Effector memory CD4-positive, alpha-beta T cell (primary cell): ENCODE measurements around the gene TBC1D5.
"Not testable (repeated sequence)": the region's sequence is repeated elsewhere in the genome, so short reads cannot be mapped to it uniquely, and the experiment has no call there.

Experiments used
- DNase-seq, 3 donors: peaks; one replicate each; pipeline ENCODE4 v3.0.0-alpha.2; 2020
- H3K27ac ChIP-seq: 2 replicates; pipeline ENCODE4 v1.7.0; 2013; ENCODE audit warnings: mild to moderate bottlenecking, low read length, moderate library complexity; ENCODE audit not compliant: insufficient read depth, poor library complexity, severe bottlenecking
- H3K27me3 ChIP-seq: replicated peaks from 2 replicates; pipeline ENCODE4 v1.7.0; 2013; ENCODE audit warnings: mild to moderate bottlenecking, low read length; ENCODE audit not compliant: insufficient read depth, control insufficient read depth, poor library complexity, severe bottlenecking
- H3K36me3 ChIP-seq: 2 replicates; pipeline ENCODE4 v1.7.0; 2013; ENCODE audit warnings: mild to moderate bottlenecking, low read length, moderate library complexity; ENCODE audit not compliant: control insufficient read depth, insufficient read depth
- H3K4me1 ChIP-seq: 2 replicates; pipeline ENCODE4 v1.7.0; 2013; ENCODE audit warnings: low read length, mild to moderate bottlenecking; ENCODE audit not compliant: control insufficient read depth, insufficient read depth, poor library complexity, severe bottlenecking
- H3K4me3 ChIP-seq: 2 replicates; pipeline ENCODE4 v1.7.0; 2013; ENCODE audit warnings: low read length, low read depth, mild to moderate bottlenecking; ENCODE audit not compliant: insufficient read depth, poor library complexity, severe bottlenecking
- H3K9me3 ChIP-seq: 2 replicates; pipeline ENCODE4 v1.7.0; 2013; ENCODE audit warnings: mild to moderate bottlenecking, low read length, moderate library complexity; ENCODE audit not compliant: control insufficient read depth

The TBC1D5 gene

DNA sequence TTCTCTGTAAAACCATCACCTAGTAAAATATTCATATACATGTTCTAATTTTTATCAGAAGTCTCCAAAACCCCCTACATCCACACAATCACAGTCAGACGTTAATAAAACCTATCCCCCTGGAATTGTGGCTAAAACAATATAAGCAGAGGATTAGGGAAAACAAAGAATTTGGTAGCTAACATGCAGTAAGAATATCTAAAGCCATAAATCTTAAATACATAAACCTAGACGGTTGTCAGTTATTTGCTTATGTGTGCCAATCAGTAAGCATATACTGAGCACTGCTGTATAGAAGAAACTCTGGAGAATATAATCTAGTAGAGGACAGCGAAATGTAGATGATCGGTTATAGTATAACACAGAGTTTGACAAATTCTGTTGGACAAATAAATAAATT, 232.2 kb downstream of the TBC1D5 start:
- Histone ChIP-seq H3K27ac (no peak overlapping the region), H3K36me3 (no peaks in the 10 kb centered on the region), H3K27me3 (no peaks in the 10 kb centered on the region), H3K4me3 (no peak overlapping the region), H3K4me1 (no peaks in the 10 kb centered on the region), H3K9me3 (no peaks in the 10 kb centered on the region)
- no peak for DNase-seq

DNA sequence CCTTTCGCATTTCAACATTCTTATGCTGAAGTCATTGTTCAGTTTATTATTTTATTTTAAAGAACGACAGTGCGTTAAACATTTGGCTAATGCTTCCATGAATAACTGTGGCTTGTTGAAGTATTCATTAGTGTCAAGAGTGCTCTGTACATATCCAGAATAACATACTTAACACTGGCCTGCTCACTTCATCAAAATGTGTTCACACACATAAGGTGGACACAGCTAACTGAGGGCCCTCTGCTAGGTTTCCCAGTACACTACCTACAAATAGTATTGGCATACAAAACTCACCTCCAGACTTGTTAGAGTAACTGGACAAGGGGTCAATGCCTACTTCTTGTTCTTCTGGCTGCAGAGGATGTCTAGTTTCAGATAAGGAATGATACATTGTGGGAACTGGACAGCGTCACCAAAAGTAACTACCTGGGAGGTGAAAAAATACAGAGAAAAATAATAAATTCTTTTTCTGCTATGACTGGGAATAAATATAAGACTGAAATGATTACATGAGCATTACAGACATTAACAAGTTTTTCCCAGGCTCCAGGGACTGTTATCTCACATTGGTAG, 234.2 kb downstream of the TBC1D5 start:
- H3K4me3 ChIP-seq: no peak overlapping the region
- no peaks in the 10 kb centered on the region for H3K4me1 ChIP-seq
- H3K27me3 ChIP-seq: no peaks in the 10 kb centered on the region
- no peaks in the 10 kb centered on the region for H3K36me3 ChIP-seq
- no peaks in the 10 kb centered on the region for H3K9me3 ChIP-seq
- DNase-seq: no peak
- H3K27ac ChIP-seq: no peak overlapping the region

DNA sequence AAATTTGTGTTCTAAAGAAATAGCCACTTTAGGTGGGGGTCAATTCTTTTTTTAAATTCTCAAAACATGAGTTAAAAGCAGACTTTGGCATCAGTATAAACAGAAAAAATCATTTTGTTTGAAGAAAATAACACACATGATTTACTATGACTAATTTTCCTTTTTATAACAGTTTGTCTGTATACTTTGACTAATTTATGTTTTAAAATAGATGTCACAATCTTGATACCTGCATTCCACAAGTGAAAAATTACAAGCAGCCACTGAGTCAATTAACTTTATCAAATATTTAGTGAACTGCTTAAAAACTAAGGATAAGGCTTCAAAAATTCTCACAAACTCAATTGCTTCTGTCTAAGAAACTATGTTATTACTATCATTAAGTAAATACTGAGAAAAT, 235.0 kb downstream of the TBC1D5 start:
- Histone ChIP-seq H3K9me3 (no peaks in the 10 kb centered on the region), H3K4me3 (no peak overlapping the region), H3K27me3 (no peaks in the 10 kb centered on the region), H3K4me1 (no peaks in the 10 kb centered on the region), H3K36me3 (no peaks in the 10 kb centered on the region), H3K27ac (no peak overlapping the region)
- no peak for DNase-seq

DNA sequence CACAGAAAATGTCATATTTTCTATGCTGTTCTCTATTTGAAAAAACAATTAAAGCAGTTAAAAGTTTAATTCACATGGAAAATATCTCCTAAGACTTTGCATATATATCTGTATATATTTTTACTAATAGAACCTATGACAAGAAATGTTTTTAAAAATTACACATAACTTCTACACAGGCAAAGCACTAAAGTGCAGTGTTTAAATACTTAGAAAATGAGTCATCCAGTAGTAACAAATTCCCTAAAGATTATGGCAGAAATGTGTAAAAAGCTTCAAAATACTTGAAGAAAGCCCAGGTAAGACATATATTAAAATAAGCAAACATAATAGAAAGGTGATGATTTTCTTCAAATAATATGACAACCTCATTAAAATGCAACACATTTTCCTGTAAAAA, 236.6 kb downstream of the TBC1D5 start:
- Histone ChIP-seq H3K9me3 (no peaks in the 10 kb centered on the region), H3K27ac (no peak overlapping the region), H3K27me3 (no peaks in the 10 kb centered on the region), H3K4me1 (no peaks in the 10 kb centered on the region), H3K36me3 (no peaks in the 10 kb centered on the region), H3K4me3 (no peak overlapping the region)
- DNase-seq: no peak

DNA sequence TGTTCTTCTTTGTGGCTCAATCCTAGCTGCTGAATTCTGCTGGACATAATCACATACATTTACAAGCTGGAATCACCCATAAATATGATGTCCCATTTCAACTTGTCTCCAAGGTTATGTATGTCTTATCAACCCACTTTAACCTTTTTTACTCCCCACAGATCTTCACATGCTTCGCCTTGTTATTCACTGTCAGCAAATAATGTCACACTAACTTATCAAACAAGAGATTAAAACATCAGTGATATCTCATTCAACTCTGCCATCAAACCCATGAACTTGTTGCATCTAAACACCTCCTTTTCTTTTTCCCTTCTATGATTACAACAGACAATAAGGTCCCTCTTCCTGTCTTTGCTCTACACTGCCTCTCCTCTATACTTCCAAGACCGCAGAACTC, 240.7 kb downstream of the TBC1D5 start:
- Histone ChIP-seq H3K27me3 (no peaks in the 10 kb centered on the region), H3K9me3 (no peaks in the 10 kb centered on the region), H3K36me3 (no peaks in the 10 kb centered on the region), H3K27ac (no peak overlapping the region), H3K4me3 (no peak overlapping the region), H3K4me1 (no peaks in the 10 kb centered on the region)
- no peak for DNase-seq

DNA sequence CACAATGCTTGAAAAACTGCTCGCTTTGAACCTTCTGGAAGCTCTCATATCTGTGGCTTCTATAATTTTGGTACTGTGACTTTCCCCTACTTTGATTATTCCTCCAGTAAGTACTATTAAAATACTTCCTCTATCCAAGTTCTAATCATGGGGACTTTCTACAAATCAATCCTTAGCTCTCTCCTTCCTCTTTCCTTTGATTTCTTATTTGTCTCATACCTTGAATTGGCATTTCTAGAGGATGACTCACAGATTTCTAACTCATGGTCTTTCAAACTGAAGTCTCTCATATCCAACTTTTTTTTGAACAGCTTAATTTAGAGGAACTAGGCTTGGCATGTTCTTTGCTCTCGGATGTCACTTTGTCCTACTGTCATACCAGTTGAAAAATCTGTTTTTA, 241.8 kb downstream of the TBC1D5 start:
- Histone ChIP-seq H3K9me3 (no peaks in the 10 kb centered on the region), H3K27me3 (no peaks in the 10 kb centered on the region), H3K4me3 (no peak overlapping the region), H3K4me1 (no peaks in the 10 kb centered on the region), H3K36me3 (no peaks in the 10 kb centered on the region), H3K27ac (no peak overlapping the region)
- DNase-seq: no peak

DNA sequence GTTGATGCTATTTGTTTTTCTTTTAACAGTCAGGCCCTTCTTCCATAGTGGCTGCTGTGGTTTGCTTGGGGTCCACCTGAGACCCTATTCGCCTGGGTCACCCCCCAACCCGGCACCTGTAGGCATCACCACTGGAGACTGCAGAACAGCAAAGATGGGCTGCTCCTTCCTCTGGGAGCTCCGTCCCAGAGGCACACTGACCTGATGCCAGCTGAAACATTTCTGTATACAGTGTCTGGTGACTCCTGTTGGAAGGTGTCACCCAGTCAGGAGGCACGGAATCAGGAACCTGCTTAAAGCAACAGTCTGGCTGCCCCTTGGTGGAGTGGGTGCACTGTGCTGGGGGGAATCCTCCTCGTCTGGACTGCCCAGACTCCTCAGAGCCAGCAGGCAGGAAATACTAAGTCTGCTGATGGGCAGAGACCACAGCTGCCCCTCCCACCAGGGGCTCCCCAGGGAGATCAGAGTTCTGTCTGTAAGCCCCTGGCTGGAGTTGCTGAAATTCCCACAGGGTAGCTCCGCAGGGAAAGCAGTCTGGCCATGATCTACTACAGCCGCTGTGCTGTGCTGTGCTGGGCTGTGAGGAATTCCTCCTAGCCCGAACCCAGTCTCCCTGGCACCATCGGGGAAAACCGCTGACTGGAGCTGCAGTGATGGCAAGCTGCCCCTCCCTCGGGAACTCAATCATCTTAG, 248.2 kb downstream of the TBC1D5 start:
- no peaks in the 10 kb centered on the region for H3K36me3 ChIP-seq
- H3K9me3 ChIP-seq: no peaks in the 10 kb centered on the region
- no peaks in the 10 kb centered on the region for H3K4me1 ChIP-seq
- DNase-seq: no peak
- H3K4me3 ChIP-seq: no peak overlapping the region
- no peaks in the 10 kb centered on the region for H3K27me3 ChIP-seq
- H3K27ac ChIP-seq: no peak overlapping the region

DNA sequence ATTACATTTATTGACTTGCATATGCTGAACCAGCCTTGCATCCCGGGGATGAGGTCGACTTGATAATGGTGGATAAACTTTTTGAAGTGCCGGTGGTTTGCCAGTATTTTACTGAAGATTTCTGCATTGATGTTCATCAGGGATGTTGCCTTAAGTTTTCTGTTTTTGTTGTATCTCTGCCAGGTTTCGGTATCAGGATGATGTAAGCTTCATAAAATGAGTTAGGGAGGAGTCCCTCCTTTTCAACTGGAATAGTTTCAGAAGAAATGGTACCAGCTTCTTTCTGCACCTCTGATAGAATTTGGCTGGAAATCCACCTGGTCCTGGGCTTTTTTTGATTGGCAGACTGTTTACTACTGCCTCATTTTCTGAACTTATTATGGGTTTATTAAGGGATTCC, 250.8 kb downstream of the TBC1D5 start:
- no peak for DNase-seq
- Histone ChIP-seq H3K4me1 (no peaks in the 10 kb centered on the region), H3K4me3 (no peak overlapping the region), H3K27me3 (no peaks in the 10 kb centered on the region), H3K27ac (no peak overlapping the region), H3K36me3 (no peaks in the 10 kb centered on the region), H3K9me3 (no peaks in the 10 kb centered on the region)

DNA sequence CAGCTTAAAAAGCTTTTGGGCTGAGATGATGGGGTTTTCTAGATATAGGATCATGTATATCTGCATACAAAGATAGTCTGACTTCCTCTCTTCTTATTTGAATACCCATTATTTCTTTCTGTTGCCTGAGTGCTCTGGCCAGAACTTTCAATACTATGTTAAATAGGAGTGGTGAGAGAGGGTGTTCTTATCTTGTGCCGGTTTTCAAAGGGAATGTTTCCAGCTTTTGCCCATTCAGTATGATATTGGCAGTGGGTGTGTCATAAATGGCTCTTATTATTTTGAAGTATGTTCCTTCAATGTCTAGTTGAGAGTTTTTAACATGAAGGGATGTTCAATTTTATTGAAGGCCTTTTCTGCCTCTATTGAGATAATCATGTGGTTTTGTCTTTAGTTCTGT, 251.2 kb downstream of the TBC1D5 start:
- not testable (repeated sequence) for H3K9me3 ChIP-seq, H3K27ac ChIP-seq

DNA sequence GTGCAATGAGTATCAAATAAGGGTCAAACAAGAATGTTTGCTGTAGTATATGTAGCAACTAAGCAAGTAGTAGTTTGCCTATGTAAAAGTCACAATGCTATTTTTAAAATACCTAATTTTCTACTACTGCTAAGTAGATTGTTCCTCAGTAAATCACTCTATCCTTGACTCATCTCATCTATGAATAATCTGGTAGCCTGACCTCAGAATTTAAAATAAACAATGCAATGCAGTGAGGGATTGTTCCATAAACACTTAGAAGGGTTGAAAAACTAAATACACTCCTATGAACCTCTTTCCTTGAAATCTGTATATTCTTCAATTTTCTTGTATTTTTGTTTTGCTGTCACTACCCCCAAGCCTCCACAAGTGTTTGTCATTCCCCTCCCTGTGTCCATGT, 253.3 kb downstream of the TBC1D5 start:
- H3K27ac ChIP-seq: no peak overlapping the region
- no peaks in the 10 kb centered on the region for H3K9me3 ChIP-seq
- no peaks in the 10 kb centered on the region for H3K4me1 ChIP-seq
- no peaks in the 10 kb centered on the region for H3K27me3 ChIP-seq
- no peak overlapping the region for H3K4me3 ChIP-seq
- no peaks in the 10 kb centered on the region for H3K36me3 ChIP-seq
- DNase-seq: no peak

More for the DNA sequence above, 251.2 kb downstream of the TBC1D5 start:
- not testable (repeated sequence) for H3K27me3 ChIP-seq, H3K36me3 ChIP-seq, H3K4me1 ChIP-seq, H3K4me3 ChIP-seq, DNase-seq
